Measurements from ENCODE around the gene SLC23A2.
"Not testable (repeated sequence)": the region's sequence is repeated elsewhere in the genome, so short reads cannot be mapped to it uniquely, and the experiment has no call there.

SLC23A2 gene

DNA sequence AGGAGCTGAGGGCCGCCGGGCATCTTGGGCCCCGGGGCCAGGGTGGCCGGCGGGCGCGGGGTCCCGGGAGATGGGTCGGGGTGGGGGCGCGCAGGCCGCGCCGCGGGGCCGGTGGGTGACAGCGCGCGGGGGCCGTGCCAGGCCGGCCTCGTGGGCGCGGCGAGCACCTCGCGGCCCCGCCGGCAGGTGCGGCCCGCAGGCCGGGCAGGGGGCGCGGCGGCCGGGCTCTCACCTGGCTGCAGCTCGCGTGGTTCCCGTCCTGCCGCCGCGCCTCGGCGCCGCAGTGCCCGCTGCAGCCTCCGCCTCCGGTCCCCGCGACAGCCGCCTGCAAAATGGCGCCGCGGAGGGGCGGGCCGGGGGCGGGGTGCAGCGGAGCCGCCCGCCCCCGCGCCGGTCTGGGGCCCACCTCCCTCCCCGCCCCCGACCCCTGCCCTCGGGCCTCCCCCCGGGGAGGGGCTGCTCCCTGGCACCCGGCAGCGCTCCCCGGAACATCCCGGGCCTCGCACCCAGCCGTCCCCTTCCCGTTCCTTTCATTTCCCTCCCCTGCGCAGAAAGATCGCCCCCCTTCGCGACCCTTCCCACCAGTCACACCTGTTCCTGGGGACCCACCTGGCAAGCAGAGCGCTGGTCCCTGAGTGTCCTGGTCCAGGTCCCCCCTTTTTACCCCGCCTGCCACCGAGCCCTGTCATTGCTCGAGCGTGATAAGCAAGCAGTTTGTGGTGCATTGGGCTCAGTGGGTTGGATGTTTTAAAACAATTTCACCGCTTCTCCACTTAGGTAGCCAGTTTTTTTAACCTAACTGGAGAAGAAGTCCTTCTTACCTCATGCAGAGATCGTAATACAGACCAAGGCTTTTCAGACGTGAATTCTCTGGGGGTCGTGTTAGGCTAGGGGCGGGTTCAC is at the start of gene SLC23A2:
Gene SLC23A2, minus strand, starts transcription at position 337 of the 903 bp plus-strand sequence. CDS start 68,948 bp downstream, outside the sequence.
- DNase-seq (ENCODE audit: low spot score) = peak; percentile 38

DNA sequence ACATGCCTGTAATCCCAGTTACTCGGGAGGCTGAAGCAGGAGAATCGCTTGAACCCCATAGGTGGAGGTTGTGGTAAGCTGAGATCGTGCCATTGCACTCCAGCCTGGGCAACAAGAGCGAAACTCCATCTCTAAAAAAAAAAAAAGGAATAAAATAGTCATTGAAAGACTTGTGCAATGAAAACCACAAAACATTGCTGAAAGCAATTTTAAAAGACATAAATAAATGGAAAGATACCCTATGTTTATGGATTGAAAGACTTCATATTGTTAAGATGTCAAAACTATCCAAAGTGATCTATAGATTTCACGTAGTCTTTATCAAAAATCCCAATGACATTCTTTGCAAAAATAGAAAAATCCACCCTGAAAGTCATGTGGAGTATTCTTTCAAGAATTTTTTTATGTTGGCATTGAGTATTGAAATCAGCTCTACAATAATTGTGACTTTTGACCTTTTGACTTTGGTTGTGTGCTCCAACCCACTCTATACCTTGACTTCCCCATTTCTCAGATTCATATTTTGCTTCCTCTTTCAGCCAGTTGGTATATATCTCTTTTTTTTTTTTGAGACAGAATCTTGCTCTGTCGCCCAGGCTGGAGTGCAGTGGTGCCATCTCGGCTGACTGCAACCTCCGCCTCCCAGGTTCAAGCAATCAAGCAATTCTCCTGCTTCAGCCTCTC is 45.5 kb upstream of the SLC23A2 start:
- DNase-seq (ENCODE audit: low spot score) = no peak

DNA sequence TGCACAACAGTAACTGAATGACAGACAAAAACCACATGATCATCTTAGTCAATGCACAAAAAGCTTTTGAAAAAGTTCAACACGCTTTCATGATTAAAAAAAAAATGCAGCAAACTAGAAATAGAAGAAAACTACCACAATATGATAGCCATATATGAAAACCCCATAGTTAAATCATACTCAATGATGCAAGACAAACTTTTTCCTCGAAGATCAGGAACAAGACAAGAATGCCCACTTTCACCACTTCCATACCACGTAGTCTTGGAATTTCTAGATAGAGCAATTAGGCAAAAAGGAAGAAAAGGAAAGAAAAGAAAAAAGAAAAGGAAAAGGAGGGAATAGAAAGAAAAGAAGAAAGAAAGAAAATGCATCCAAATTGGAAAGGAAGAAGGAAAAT is 44.6 kb upstream of the SLC23A2 start:
- no peak for DNase-seq (ENCODE audit: low spot score)

- no peak for DNase-seq (ENCODE audit: low spot score)
Observed at GRCh38 chr20:5044075-5044620, 42.8 kb upstream of the SLC23A2 start.

DNA sequence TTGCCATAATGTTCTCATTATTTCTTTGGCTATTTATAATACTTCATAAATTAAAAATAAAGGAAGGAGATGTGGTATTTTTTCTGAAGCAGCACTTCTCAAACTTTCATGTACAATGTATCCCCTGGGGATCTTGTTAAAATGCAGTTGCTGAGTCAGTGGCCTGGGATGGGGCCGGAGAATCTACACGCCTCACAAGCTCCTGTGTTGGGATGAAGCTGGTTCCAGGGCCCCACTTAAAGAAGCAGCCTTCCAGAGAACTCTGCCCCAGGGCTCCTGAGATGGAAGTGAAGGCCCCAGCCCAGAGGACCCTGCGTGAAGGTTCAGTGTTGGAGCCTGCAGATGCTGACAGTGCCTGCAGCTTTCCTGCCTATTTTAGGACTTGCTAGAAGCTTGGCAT is 40.1 kb upstream of the SLC23A2 start:
- DNase-seq (ENCODE audit: low spot score) = no peak

GRCh38 chr20:5040345-5040744 is 39.0 kb upstream of the SLC23A2 start:
- DNase-seq (ENCODE audit: low spot score) = no peak

DNA sequence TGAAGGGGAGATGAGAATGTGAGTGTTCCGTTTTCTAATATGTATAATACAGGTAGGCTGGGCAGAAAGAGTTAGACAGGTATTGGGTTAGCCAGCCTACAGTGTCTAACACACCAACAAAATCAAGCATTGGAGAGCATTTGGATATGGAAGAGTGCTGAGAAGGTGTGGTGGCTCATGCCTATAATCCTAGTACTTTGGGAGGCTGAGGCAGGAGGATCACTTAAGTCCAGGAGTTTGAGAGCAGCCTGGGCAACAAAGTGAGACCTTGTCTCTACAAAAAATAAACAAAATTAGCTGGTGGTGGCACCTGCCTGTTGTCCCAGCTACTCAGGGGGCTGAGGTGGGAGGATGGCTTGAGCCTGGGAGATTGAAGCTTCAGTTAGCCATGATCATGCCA is 38.6 kb upstream of the SLC23A2 start:
- no peak for DNase-seq (ENCODE audit: low spot score)

- DNase-seq (ENCODE audit: low spot score) = no peak
Observed at GRCh38 chr20:5039255-5039657, 37.9 kb upstream of the SLC23A2 start.

DNA sequence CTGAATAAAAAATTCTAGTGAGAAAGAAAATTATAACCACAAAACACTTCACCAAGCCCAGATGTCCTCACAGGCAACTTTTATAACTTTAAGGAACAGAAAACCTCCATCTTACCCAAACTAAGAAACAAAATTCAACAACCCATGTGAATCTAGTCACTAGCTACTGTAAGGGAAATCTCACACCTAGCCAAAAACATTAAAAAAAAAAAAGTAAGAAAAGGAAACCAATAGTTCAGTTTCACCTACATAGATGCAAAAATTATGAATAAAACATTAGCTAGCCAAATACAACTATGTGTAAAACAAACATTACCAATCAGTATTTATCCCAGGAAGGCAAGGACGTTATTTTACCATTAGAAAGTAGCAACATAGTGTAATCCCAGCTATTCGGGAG is 35.5 kb upstream of the SLC23A2 start:
- no peak for DNase-seq (ENCODE audit: low spot score)

GRCh38 chr20:5035518-5035917 is 34.2 kb upstream of the SLC23A2 start:
- DNase-seq (ENCODE audit: low spot score) = not testable (repeated sequence)

- no peak for DNase-seq (ENCODE audit: low spot score)
Observed at GRCh38 chr20:5033566-5033965, 32.3 kb upstream of the SLC23A2 start.

- DNase-seq (ENCODE audit: low spot score) = not testable (repeated sequence)
Observed at GRCh38 chr20:5031701-5032100, 30.4 kb upstream of the SLC23A2 start.

DNA sequence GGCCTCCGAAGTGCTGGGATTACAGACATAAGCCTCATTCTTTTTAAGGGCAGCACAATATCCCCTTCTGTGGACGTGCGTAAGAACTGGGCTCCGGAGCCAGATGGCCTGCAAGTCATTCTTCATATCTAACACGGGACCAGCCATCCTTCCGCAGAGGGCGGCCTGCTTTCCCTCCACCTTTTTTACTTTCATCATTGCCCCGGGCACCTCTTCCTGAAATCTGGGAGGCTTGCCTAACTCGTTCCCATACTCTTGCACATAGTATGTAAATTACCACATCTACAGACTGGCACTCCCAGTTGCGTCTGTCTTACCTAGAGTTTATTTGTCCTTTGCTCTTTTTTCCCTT is 29.9 kb upstream of the SLC23A2 start:
- DNase-seq (ENCODE audit: low spot score) = no peak

- peak; percentile 35 for DNase-seq (ENCODE audit: low spot score)
Observed at GRCh38 chr20:5030348-5031205, 29.3 kb upstream of the SLC23A2 start.

DNA sequence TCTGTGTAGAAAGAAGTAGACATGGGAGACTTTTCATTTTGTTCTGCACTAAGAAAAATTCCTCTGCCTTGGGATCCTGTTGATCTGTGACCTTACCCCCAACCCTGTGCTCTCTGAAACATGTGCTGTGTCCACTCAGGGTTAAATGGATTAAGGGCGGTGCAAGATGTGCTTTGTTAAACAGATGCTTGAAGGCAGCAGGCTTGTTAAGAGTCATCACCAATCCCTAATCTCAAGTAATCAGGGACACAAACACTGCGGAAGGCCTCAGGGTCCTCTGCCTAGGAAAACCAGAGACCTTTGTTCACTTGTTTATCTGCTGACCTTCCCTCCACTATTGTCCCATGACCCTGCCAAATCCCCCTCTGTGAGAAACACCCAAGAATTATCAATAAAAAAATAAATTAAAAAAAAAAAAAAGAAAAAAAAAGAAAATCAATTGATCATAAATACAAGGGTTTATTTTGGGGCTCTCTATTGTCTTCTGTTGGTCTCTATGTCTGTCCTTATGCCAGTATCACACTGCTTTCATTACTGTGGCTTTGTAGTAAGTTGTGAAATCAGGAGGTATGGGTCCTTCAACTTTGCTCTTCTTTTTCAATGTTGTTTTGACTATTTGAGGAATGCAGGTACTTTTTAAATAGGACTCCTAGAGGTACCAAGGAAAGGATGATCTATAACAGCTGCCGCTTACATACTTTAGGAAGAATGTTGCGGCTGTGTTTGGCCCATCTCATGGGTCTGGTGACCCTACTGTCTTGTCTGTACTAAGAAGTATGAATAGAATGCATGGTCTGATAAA is 27.1 kb upstream of the SLC23A2 start:
- not testable (repeated sequence) for DNase-seq (ENCODE audit: low spot score)

DNA sequence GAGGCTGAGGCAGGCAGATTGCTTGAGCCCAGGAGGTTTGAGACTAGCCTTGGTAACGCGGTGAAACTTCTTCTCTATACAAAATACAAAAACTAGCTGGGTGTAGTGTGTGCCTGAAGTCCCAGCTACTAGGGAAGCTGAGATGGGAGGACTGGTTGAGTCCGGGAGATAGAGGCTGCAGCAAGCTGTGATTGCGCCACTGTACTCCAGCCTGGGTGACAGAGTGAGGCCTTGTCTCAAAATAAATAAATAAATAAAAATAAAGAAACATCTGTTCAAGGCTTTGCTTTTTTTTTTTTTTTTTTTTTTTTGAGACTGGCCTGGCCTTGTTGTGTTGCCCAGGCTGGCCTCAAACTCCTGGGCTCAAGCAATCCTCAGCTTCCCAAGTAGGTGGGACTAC is 23.7 kb upstream of the SLC23A2 start:
- peak; percentile 18 for DNase-seq (ENCODE audit: low spot score)

- no peak for DNase-seq (ENCODE audit: low spot score)
Observed at GRCh38 chr20:5024103-5024502, 22.8 kb upstream of the SLC23A2 start.

- not testable (repeated sequence) for DNase-seq (ENCODE audit: low spot score)
Observed at GRCh38 chr20:5023171-5023570, 21.9 kb upstream of the SLC23A2 start.

GRCh38 chr20:5020760-5021159 is 19.4 kb upstream of the SLC23A2 start:
- DNase-seq (ENCODE audit: low spot score) = no peak

- no peak for DNase-seq (ENCODE audit: low spot score)
Observed at GRCh38 chr20:5013682-5014447, 12.6 kb upstream of the SLC23A2 start.

All from Ammon's horn (tissue), 1 donor.